Thyroid gland (tissue), 4 donors: ENCODE data around the gene DNM3.

Experiments
- POLR2A ChIP-seq, 2 donors: fragments of 450-650 bp; IDR thresholded peaks; one replicate each; pipeline ENCODE4 v1.6.1; 2017; ENCODE audit warnings: antibody characterized with exemption in 2 of 2, mild to moderate bottlenecking in 2 of 2, moderate library complexity in 1 of 2
- TF ChIP-seq, protein P1 (sequence below), 6 experiments: fragments of 200-600 bp in 3 of 6; fragments of 450-650 bp in 3 of 6; sonication (generic) in 3 of 6; IDR thresholded peaks; one replicate each; pipeline ENCODE4 v1.5.1; 2016 to 2019; ENCODE audit warnings: antibody characterized with exemption in 6 of 6, mild to moderate bottlenecking in 2 of 6, inconsistent platforms in 1 of 6, moderate library complexity in 1 of 6

DNA sequence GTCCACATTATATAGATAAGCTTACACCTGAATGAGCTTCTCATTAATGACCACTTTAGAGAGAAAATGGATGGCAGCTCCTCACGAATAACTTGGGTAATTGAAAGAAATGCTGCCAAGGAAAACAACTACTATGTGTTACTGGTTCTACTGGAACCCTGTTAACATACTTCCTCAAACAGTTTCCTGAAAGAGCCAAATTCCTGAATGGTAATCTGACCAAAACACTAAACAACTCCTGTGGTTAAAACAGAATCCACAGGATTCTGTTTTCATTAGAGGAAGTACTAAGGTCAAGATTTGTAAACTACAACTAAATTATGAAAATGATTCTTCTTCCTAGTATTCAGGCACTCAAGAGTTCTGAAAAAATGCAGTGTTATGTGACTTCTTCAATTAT, 107.2 kb downstream of the DNM3 start:
- TF ChIP-seq, protein P1, sequence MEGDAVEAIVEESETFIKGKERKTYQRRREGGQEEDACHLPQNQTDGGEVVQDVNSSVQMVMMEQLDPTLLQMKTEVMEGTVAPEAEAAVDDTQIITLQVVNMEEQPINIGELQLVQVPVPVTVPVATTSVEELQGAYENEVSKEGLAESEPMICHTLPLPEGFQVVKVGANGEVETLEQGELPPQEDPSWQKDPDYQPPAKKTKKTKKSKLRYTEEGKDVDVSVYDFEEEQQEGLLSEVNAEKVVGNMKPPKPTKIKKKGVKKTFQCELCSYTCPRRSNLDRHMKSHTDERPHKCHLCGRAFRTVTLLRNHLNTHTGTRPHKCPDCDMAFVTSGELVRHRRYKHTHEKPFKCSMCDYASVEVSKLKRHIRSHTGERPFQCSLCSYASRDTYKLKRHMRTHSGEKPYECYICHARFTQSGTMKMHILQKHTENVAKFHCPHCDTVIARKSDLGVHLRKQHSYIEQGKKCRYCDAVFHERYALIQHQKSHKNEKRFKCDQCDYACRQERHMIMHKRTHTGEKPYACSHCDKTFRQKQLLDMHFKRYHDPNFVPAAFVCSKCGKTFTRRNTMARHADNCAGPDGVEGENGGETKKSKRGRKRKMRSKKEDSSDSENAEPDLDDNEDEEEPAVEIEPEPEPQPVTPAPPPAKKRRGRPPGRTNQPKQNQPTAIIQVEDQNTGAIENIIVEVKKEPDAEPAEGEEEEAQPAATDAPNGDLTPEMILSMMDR (IDR thresholded peaks at IDR 0.05), result no peak
- no peak for TF ChIP-seq POLR2A (IDR thresholded peaks at IDR 0.05)
